ENCODE results near the gene SNX13. TPM values are rescaled to one million over a fixed set of nuclear protein-coding genes. Genes with fewer than 3 reads are reported as not detected.

The SNX13 gene
- total and polyA plus RNA-seq, 5 donors from 2014 or later: 11.9 to 32.5 (median 13.0) TPM

DNA sequence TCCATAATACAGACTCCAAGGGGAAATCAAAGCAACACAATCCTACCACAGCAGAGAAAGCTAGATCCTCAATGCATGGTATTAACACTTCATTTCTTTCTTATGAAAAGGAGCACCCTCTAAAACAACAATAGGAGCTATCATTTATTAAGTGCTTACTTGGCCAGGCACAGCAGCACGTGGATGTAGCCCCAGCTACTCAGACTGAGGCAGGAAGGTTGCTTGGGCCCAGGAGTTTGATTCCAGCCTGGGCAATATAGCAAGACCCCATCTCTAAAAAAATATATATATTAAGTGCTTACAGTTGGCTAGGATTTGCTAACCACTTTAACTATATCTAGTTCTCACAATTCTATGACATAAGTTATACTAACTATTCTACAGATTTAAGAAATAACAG lies 12.2 kb downstream of the SNX13 start:
- DNase-seq (no peak), ATAC-seq (ENCODE audit: low read depth in 2 of 2) (no peak)
- no peaks in the 10 kb centered on the region for H3K9me3 Mint-ChIP-seq
- H3K36me3 Mint-ChIP-seq: no peaks in the 10 kb centered on the region
- H3K4me3 Mint-ChIP-seq: no peak overlapping the region
- H3K27me3 Mint-ChIP-seq: no peaks in the 10 kb centered on the region
- H3K27ac Mint-ChIP-seq: peak overlapping the region in 1 of 3 donors; percentile 29
- peaks cover 10% of the 10 kb centered on the region for H3K4me1 ChIP-seq (ENCODE audit: control insufficient read depth, insufficient read depth, low read length, poor library complexity, severe bottlenecking)
- no peaks in the 10 kb centered on the region for H3K9me3 ChIP-seq (ENCODE audit: control insufficient read depth in 2 of 2, low read length in 2 of 2)
- H3K36me3 ChIP-seq (ENCODE audit: control insufficient read depth, insufficient read depth, low read length): no peaks in the 10 kb centered on the region
- peaks cover 52 to 87% (median 64%) of the 10 kb centered on the region in 4 donors for H3K4me1 Mint-ChIP-seq
- no peak overlapping the region for H3K4me3 ChIP-seq (ENCODE audit: low read depth, low read length)
- H3K27ac ChIP-seq (ENCODE audit: insufficient read depth, low read length, poor library complexity, severe bottlenecking): no peak overlapping the region
- no peaks in the 10 kb centered on the region for H3K27me3 ChIP-seq (ENCODE audit: control insufficient read depth, insufficient read depth, low read length)

DNA sequence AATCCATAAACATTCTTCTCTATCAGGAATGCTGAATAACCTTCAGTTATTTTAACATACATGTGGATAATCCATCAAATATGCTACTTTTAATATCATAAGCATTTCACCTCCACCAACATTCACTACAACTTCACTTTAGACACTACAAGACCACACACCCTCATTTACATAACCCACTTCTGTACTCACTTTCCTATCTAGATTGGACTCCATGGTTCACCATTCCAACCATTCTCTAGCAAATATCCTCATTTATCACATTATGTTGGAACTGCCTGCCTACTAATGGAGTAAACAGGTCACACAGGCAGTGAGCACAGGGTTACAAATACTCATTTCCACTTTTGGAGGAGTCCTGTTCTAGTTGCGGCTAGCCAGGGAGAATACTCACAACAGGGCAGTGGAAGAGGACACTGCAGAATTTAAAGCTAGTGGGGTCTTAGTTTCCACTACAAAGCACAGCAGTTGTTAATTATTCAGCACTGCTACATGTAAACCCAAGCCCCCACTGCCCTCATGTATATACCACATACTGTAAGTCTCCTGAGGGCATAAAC lies 18.4 kb downstream of the SNX13 start:
- H3K4me3 Mint-ChIP-seq: no peak overlapping the region
- peaks cover 5% of the 10 kb centered on the region for H3K36me3 Mint-ChIP-seq
- peaks cover 41 to 70% (median 54%) of the 10 kb centered on the region in 4 donors for H3K4me1 Mint-ChIP-seq
- Histone ChIP-seq H3K27ac (ENCODE audit: insufficient read depth, low read length, poor library complexity, severe bottlenecking) (no peak overlapping the region), H3K9me3 (ENCODE audit: control insufficient read depth in 2 of 2, low read length in 2 of 2) (peaks cover 10 to 12% of the 10 kb centered on the region in 2 experiments), H3K4me1 (ENCODE audit: control insufficient read depth, insufficient read depth, low read length, poor library complexity, severe bottlenecking) (no peaks in the 10 kb centered on the region), H3K4me3 (ENCODE audit: low read depth, low read length) (no peak overlapping the region), H3K27me3 (ENCODE audit: control insufficient read depth, insufficient read depth, low read length) (no peaks in the 10 kb centered on the region), H3K36me3 (ENCODE audit: control insufficient read depth, insufficient read depth, low read length) (no peaks in the 10 kb centered on the region)
- DNase-seq (no peak), ATAC-seq (ENCODE audit: low read depth in 2 of 2) (no peak)
- no peaks in the 10 kb centered on the region for H3K27me3 Mint-ChIP-seq
- peaks cover 0 to 5% (median 2%) of the 10 kb centered on the region in 7 donors for H3K9me3 Mint-ChIP-seq
- H3K27ac Mint-ChIP-seq: no peak overlapping the region

DNA sequence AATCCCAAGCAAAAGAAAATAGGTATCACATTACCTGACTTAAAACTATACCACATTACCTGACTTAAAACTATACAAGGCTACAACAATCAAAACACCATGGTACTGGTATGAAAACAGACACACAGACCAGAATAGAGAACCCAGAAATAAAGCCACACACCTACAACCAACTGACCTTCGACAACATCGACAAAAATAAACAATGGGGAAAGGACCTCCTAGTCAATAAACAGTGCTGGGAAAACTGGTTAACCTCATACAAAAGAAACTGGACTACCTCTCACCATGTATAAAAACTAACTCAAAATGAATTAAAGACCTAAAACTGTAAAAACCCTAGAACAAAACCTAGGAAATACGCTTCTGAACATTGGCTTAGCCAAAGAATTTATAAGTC lies 22.5 kb downstream of the SNX13 start:
- no peak overlapping the region for H3K4me3 Mint-ChIP-seq
- Histone ChIP-seq H3K27me3 (ENCODE audit: control insufficient read depth, insufficient read depth, low read length) (no peaks in the 10 kb centered on the region), H3K27ac (ENCODE audit: insufficient read depth, low read length, poor library complexity, severe bottlenecking) (no peak overlapping the region), H3K9me3 (ENCODE audit: control insufficient read depth in 2 of 2, low read length in 2 of 2) (peaks cover 16 to 18% of the 10 kb centered on the region in 2 experiments), H3K4me1 (ENCODE audit: control insufficient read depth, insufficient read depth, low read length, poor library complexity, severe bottlenecking) (no peaks in the 10 kb centered on the region), H3K36me3 (ENCODE audit: control insufficient read depth, insufficient read depth, low read length) (no peaks in the 10 kb centered on the region), H3K4me3 (ENCODE audit: low read depth, low read length) (no peak overlapping the region)
- H3K36me3 Mint-ChIP-seq: peaks cover 5% of the 10 kb centered on the region
- DNase-seq: no peak
- peaks cover 21 to 44% (median 28%) of the 10 kb centered on the region in 4 donors for H3K4me1 Mint-ChIP-seq
- ATAC-seq (ENCODE audit: low read depth in 2 of 2): no peak
- no peak overlapping the region for H3K27ac Mint-ChIP-seq
- H3K27me3 Mint-ChIP-seq: no peaks in the 10 kb centered on the region
- H3K9me3 Mint-ChIP-seq: peaks cover 0 to 6% (median 2%) of the 10 kb centered on the region in 7 donors

DNA sequence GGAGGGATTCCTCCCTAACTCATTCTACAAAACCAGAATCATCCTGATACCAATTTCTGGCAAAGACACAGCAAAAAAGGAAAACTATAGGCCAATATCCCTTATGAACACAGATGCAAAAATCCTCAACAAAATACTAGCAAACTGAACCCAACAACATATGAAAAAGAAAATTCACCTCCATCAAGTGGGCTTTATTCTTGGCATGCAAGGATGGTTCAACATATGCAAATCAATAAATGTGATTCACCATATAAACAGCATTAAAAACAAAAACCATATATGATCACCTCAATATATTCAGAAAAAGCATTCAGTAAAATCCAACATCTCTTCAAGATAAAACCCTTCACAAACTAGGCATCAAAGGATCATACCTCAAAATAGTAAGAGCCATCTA lies 23.5 kb downstream of the SNX13 start:
- peaks cover 18 to 40% (median 28%) of the 10 kb centered on the region in 4 donors for H3K4me1 Mint-ChIP-seq
- no peak overlapping the region for H3K27ac Mint-ChIP-seq
- H3K9me3 ChIP-seq (ENCODE audit: control insufficient read depth in 2 of 2, low read length in 2 of 2): peaks cover 16 to 18% of the 10 kb centered on the region in 2 experiments
- H3K27me3 ChIP-seq (ENCODE audit: control insufficient read depth, insufficient read depth, low read length): no peaks in the 10 kb centered on the region
- H3K27me3 Mint-ChIP-seq: no peaks in the 10 kb centered on the region
- DNase-seq: no peak
- no peak overlapping the region for H3K4me3 Mint-ChIP-seq
- no peak overlapping the region for H3K27ac ChIP-seq (ENCODE audit: insufficient read depth, low read length, poor library complexity, severe bottlenecking)
- H3K36me3 ChIP-seq (ENCODE audit: control insufficient read depth, insufficient read depth, low read length): no peaks in the 10 kb centered on the region
- H3K4me1 ChIP-seq (ENCODE audit: control insufficient read depth, insufficient read depth, low read length, poor library complexity, severe bottlenecking): no peaks in the 10 kb centered on the region
- no peak overlapping the region for H3K4me3 ChIP-seq (ENCODE audit: low read depth, low read length)
- no peak for ATAC-seq (ENCODE audit: low read depth in 2 of 2)
- H3K9me3 Mint-ChIP-seq: peaks cover 0 to 6% (median 2%) of the 10 kb centered on the region in 7 donors
- H3K36me3 Mint-ChIP-seq: peaks cover 8% of the 10 kb centered on the region

DNA sequence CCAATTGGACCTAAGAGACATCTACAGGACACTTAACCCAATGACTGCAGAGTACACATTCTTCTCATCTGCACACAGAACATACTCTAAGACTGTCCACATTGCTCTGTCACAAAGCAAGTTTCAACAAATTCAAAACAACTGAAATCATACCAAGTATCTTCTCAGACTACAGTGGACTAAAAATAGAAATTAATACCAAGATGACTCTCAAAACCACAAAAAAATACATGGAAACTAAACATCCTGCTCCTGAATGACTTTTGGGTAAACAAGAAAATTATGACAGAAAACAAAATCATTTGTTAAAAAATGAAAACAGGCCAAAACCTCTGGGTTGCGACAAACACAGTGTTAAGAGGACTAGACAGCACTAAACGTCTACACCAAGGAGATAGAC lies 24.5 kb downstream of the SNX13 start:
- Mint-ChIP-seq H3K27ac (no peak overlapping the region), H3K9me3 (peaks cover 0 to 6% (median 2%) of the 10 kb centered on the region in 7 donors), H3K27me3 (no peaks in the 10 kb centered on the region), H3K4me1 (peaks cover 14 to 32% (median 22%) of the 10 kb centered on the region in 4 donors), H3K36me3 (peaks cover 13% of the 10 kb centered on the region), H3K4me3 (no peak overlapping the region)
- H3K27ac ChIP-seq (ENCODE audit: insufficient read depth, low read length, poor library complexity, severe bottlenecking): no peak overlapping the region
- H3K27me3 ChIP-seq (ENCODE audit: control insufficient read depth, insufficient read depth, low read length): no peaks in the 10 kb centered on the region
- H3K9me3 ChIP-seq (ENCODE audit: control insufficient read depth in 2 of 2, low read length in 2 of 2): peaks cover 16 to 18% of the 10 kb centered on the region in 2 experiments
- no peak for ATAC-seq (ENCODE audit: low read depth in 2 of 2)
- no peak overlapping the region for H3K4me3 ChIP-seq (ENCODE audit: low read depth, low read length)
- peaks cover 3% of the 10 kb centered on the region for H3K36me3 ChIP-seq (ENCODE audit: control insufficient read depth, insufficient read depth, low read length)
- no peaks in the 10 kb centered on the region for H3K4me1 ChIP-seq (ENCODE audit: control insufficient read depth, insufficient read depth, low read length, poor library complexity, severe bottlenecking)
- no peak for DNase-seq

DNA sequence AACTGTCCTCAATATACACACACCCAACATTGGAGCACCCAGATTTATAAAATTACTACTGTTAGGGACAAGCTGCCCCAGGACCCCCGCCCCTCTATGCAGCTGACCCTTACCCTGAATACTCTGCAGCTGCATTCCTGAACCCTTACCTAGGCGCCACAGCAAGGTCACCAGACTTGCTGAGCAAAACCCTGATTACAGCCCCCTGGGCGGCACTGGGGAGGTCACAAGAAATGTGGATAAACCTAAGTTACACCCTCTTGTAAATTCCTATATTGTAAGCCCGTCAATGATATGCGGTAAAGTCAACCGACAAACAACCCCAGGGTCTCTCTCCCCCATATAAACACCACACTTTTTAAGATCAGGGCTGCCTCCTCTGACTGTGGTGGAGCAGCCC lies 25.1 kb downstream of the SNX13 start:
- DNase-seq (no peak), ATAC-seq (ENCODE audit: low read depth in 2 of 2) (no peak)
- Histone ChIP-seq H3K27me3 (ENCODE audit: control insufficient read depth, insufficient read depth, low read length) (no peaks in the 10 kb centered on the region), H3K36me3 (ENCODE audit: control insufficient read depth, insufficient read depth, low read length) (peaks cover 4% of the 10 kb centered on the region), H3K4me3 (ENCODE audit: low read depth, low read length) (no peak overlapping the region), H3K4me1 (ENCODE audit: control insufficient read depth, insufficient read depth, low read length, poor library complexity, severe bottlenecking) (no peaks in the 10 kb centered on the region), H3K9me3 (ENCODE audit: control insufficient read depth in 2 of 2, low read length in 2 of 2) (peaks cover 16 to 18% of the 10 kb centered on the region in 2 experiments), H3K27ac (ENCODE audit: insufficient read depth, low read length, poor library complexity, severe bottlenecking) (no peak overlapping the region)
- peak overlapping the region in 1 of 4 donors; percentile 55 for H3K4me3 Mint-ChIP-seq
- H3K4me1 Mint-ChIP-seq: peaks cover 15 to 35% (median 24%) of the 10 kb centered on the region in 4 donors
- peak overlapping the region in 1 of 3 donors; percentile 9 for H3K27ac Mint-ChIP-seq
- H3K27me3 Mint-ChIP-seq: no peaks in the 10 kb centered on the region
- H3K36me3 Mint-ChIP-seq: peaks cover 19% of the 10 kb centered on the region
- peaks cover 0 to 8% (median 5%) of the 10 kb centered on the region in 7 donors for H3K9me3 Mint-ChIP-seq

DNA sequence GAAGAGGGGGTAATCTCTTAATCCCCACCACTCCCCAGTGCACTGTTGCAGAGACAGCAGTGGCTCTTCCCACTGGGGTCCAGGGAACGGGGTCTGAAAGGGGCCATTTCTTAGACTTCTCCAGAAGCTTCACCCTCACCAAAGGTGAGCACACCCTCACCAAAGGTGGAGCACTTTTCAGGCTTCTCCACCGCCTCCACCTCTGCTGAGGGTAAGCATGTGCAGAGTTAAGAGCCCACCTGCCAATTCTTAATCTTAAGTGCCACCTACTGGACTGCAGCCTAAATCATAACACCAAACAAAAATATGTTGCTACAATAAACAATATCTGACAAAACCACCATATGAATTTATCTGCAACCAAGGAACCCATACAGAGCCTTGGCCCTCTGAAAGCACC lies 27.0 kb downstream of the SNX13 start:
- peaks cover 3 to 14% (median 8%) of the 10 kb centered on the region in 7 donors for H3K9me3 Mint-ChIP-seq
- no peak overlapping the region for H3K4me3 Mint-ChIP-seq
- Histone ChIP-seq H3K4me1 (ENCODE audit: control insufficient read depth, insufficient read depth, low read length, poor library complexity, severe bottlenecking) (no peaks in the 10 kb centered on the region), H3K27ac (ENCODE audit: insufficient read depth, low read length, poor library complexity, severe bottlenecking) (no peak overlapping the region), H3K27me3 (ENCODE audit: control insufficient read depth, insufficient read depth, low read length) (no peaks in the 10 kb centered on the region), H3K4me3 (ENCODE audit: low read depth, low read length) (no peak overlapping the region), H3K9me3 (ENCODE audit: control insufficient read depth in 2 of 2, low read length in 2 of 2) (peaks cover 16 to 18% of the 10 kb centered on the region in 2 experiments), H3K36me3 (ENCODE audit: control insufficient read depth, insufficient read depth, low read length) (peaks cover 8% of the 10 kb centered on the region)
- ATAC-seq (ENCODE audit: low read depth in 2 of 2) (no peak), DNase-seq (no peak)
- peaks cover 23% of the 10 kb centered on the region for H3K36me3 Mint-ChIP-seq
- no peak overlapping the region for H3K27ac Mint-ChIP-seq
- H3K27me3 Mint-ChIP-seq: no peaks in the 10 kb centered on the region
- H3K4me1 Mint-ChIP-seq: peaks cover 20 to 32% (median 27%) of the 10 kb centered on the region in 4 donors
